DND-41 (cell line): ENCODE data around the gene SLC27A1.

Experiments used
- CTCF ChIP-seq: IDR thresholded peaks from 2 replicates; pipeline ENCODE4 v1.5.1; 2012; ENCODE audit warnings: borderline replicate concordance, low read length, moderate library complexity, mild to moderate bottlenecking; ENCODE audit not compliant: poor library complexity, severe bottlenecking; ENCODE audit errors: extremely low read depth
- EZH2 ChIP-seq: IDR thresholded peaks from 3 replicates; pipeline ENCODE4 v1.6.1; 2012; ENCODE audit warnings: borderline replicate concordance, low read depth, mild to moderate bottlenecking, moderate library complexity, low read length, inconsistent platforms; ENCODE audit not compliant: severe bottlenecking

DNA sequence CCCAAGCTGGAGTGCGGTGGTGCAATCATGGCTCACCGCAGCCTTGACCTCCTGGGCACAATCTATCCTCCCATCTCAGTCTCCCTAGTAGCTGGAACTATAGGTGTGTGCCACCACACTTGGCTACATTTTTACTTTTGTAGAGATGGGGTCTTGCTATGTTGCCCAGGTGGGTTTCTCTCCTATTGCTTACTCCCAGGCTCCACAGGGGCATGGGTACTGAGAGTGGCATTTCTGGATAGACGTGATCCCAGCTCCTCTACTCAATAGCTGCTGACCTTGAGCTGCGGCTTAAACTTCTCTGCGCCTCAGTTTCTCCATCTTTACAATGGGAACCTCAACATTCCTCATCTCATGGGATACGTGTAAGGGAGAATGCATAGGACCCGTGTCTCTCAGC is 38.9 kb upstream of the SLC27A1 start:
- no peak for TF ChIP-seq CTCF
- TF ChIP-seq EZH2, result no peak
